Hematopoietic multipotent progenitor cell treated with erythropoietin and hydrocortisone succinate and interleukin-3 and kit ligand, for 8 days (in vitro differentiated cells): Measurements from ENCODE around the gene CXXC4.

Experiments used
- DNase-seq: peaks from one replicate; pipeline ENCODE4 v3.0.0-alpha.2; 2015

The CXXC4 gene

GRCh38 chr4:104488151-104488550 lies 6.5 kb downstream of the CXXC4 start:
- DNase-seq = no peak

GRCh38 chr4:104486716-104487504 lies 7.8 kb downstream of the CXXC4 start:
- no peak for DNase-seq

- no peak for DNase-seq
Measured at GRCh38 chr4:104475652-104476051, 19.0 kb downstream of the CXXC4 start.

GRCh38 chr4:104472766-104473165 lies 21.9 kb downstream of the CXXC4 start:
- no peak for DNase-seq

- no peak for DNase-seq
Measured at GRCh38 chr4:104470770-104471169, 23.9 kb downstream of the CXXC4 start.

- DNase-seq = no peak
Measured at GRCh38 chr4:104469794-104470193, 24.9 kb downstream of the CXXC4 start.

GRCh38 chr4:104465619-104466018 lies 29.1 kb downstream of the CXXC4 start:
- DNase-seq = no peak

- DNase-seq = no peak
Measured at GRCh38 chr4:104465201-104465600, 29.5 kb downstream of the CXXC4 start.

- no peak for DNase-seq
Measured at GRCh38 chr4:104462641-104463040, 32.1 kb downstream of the CXXC4 start.

GRCh38 chr4:104457308-104457981 lies 37.2 kb downstream of the CXXC4 start:
- DNase-seq = no peak

GRCh38 chr4:104451573-104451972 lies 43.1 kb downstream of the CXXC4 start:
- DNase-seq = no peak

- DNase-seq = no peak
Measured at GRCh38 chr4:104449537-104449936, 45.2 kb downstream of the CXXC4 start.

GRCh38 chr4:104447294-104447693 lies 47.4 kb downstream of the CXXC4 start:
- DNase-seq = no peak

- DNase-seq = no peak
Measured at GRCh38 chr4:104446431-104447278, 48.0 kb downstream of the CXXC4 start.

GRCh38 chr4:104444685-104445084 lies 50.0 kb downstream of the CXXC4 start:
- no peak for DNase-seq

GRCh38 chr4:104436542-104436941 lies 58.2 kb downstream of the CXXC4 start:
- DNase-seq = no peak

- DNase-seq = no peak
Measured at GRCh38 chr4:104429150-104429741, 65.4 kb downstream of the CXXC4 start.

- DNase-seq = no peak
Measured at GRCh38 chr4:104425948-104426347, 68.7 kb downstream of the CXXC4 start.

GRCh38 chr4:104424989-104425388 lies 69.7 kb downstream of the CXXC4 start:
- no peak for DNase-seq

GRCh38 chr4:104424475-104424941 lies 70.2 kb downstream of the CXXC4 start:
- DNase-seq = no peak

- DNase-seq = no peak
Measured at GRCh38 chr4:104421566-104421965, 73.1 kb downstream of the CXXC4 start.

- no peak for DNase-seq
Measured at GRCh38 chr4:104420766-104421165, 73.9 kb downstream of the CXXC4 start.
